GM23248 (cell line): ENCODE data around the gene PSMB5. TPM values are rescaled to one million over a fixed set of nuclear protein-coding genes. Genes with fewer than 3 reads are reported as not detected.
A peak's percentile ranks its signal among the peaks of the same experiment; 100 is the strongest.

Source experiments
- DNase-seq: peaks from one replicate; pipeline ENCODE4 v3.0.0-alpha.2; 2015
- H2AFZ ChIP-seq: fragments of 200-600 bp; sonication (generic); 2 replicates; pipeline ENCODE4 v1.6.1; 2016; ENCODE audit warnings: antibody characterized with exemption
- H3F3A ChIP-seq: fragments of 200-600 bp; sonication (generic); 2 replicates; pipeline ENCODE4 v1.6.1; 2016; ENCODE audit warnings: mild to moderate bottlenecking, antibody characterized with exemption, mixed run types; ENCODE audit not compliant: insufficient read depth
- H3K27ac ChIP-seq: fragments of 200-600 bp; sonication (generic); 2 replicates; pipeline ENCODE4 v1.5.1; 2016; ENCODE audit warnings: mild to moderate bottlenecking
- H3K27me3 ChIP-seq: fragments of 200-600 bp; sonication (generic); replicated peaks from 2 replicates; pipeline ENCODE4 v1.6.1; 2016; ENCODE audit warnings: mild to moderate bottlenecking; ENCODE audit not compliant: insufficient read depth
- H3K36me3 ChIP-seq: fragments of 200-600 bp; sonication (generic); 2 replicates; pipeline ENCODE4 v1.6.1; 2016; ENCODE audit warnings: low read depth, mild to moderate bottlenecking
- H3K4me1 ChIP-seq: fragments of 200-600 bp; sonication (generic); 2 replicates; pipeline ENCODE4 v1.6.1; 2016; ENCODE audit warnings: mild to moderate bottlenecking; ENCODE audit not compliant: insufficient read depth
- H3K4me2 ChIP-seq: fragments of 200-600 bp; sonication (generic); one replicate; pipeline ENCODE4 v1.6.1; 2016; ENCODE audit warnings: mild to moderate bottlenecking; ENCODE audit not compliant: unreplicated experiment
- H3K4me3 ChIP-seq: fragments of 200-600 bp; sonication (generic); 2 replicates; pipeline ENCODE4 v1.5.1; 2016; ENCODE audit warnings: mild to moderate bottlenecking
- H3K79me2 ChIP-seq: fragments of 200-600 bp; sonication (generic); 2 replicates; pipeline ENCODE4 v1.6.1; 2016; ENCODE audit warnings: mild to moderate bottlenecking; ENCODE audit not compliant: insufficient read depth
- H3K9ac ChIP-seq: fragments of 200-600 bp; sonication (generic); 2 replicates; pipeline ENCODE4 v1.6.1; 2016; ENCODE audit warnings: mild to moderate bottlenecking
- H3K9me2 ChIP-seq: fragments of 200-600 bp; sonication (generic); 2 replicates; pipeline ENCODE4 v1.6.1; 2016; ENCODE audit warnings: mixed run types, mild to moderate bottlenecking, moderate library complexity; ENCODE audit not compliant: insufficient read depth
- H3K9me3 ChIP-seq: fragments of 200-600 bp; sonication (generic); one replicate; pipeline ENCODE4 v1.6.1; 2017; ENCODE audit warnings: low read depth
- H4K20me1 ChIP-seq: fragments of 200-600 bp; sonication (generic); 2 replicates; pipeline ENCODE4 v1.6.0; 2016; ENCODE audit not compliant: insufficient read depth
- EZH2 ChIP-seq: fragments of 200-600 bp; sonication (generic); IDR thresholded peaks from 2 replicates; pipeline ENCODE4 v1.6.1; 2018; ENCODE audit warnings: antibody characterized with exemption, mild to moderate bottlenecking; ENCODE audit not compliant: insufficient read depth, poor library complexity, severe bottlenecking
- EZH2phosphoT487 ChIP-seq: fragments of 200-600 bp; sonication (generic); IDR thresholded peaks from 2 replicates; pipeline ENCODE4 v1.6.1; 2018; ENCODE audit warnings: antibody characterized with exemption, moderate library complexity, mild to moderate bottlenecking, low read depth; ENCODE audit not compliant: insufficient read depth
- WGBS, 2 experiments: methylation state at CpG; one replicate each; pipeline ENCODE4 v1.1.6; 2015 to 2017; ENCODE audit warnings: low lambda C conversion rate in 2 of 2, low coverage in 1 of 2; ENCODE audit errors: missing lambda C conversion rate in 2 of 2; 5-methylcytosine and 5-hydroxymethylcytosine counted together
- in situ Hi-C: fragments of 300-500 bp; cut with MboI; formaldehyde crosslinking; loops from 2 replicates; pipeline ENCODE4 v1.15.0; 2020
- polyA plus RNA-seq: library from polyadenylated mRNA; unstranded; fragments of >200 nt; fragmentation: Nextera tagmentation; extraction: Ambion mirVana; gene quantifications from 2 replicates; pipeline ENCODE4 v1.2.1, GENCODE V29; 2016
- total RNA-seq: library from RNA; depleted of rRNA; stranded (reverse); fragments of >200 nt; shearing (Covaris generic); gene quantifications from 2 replicates; pipeline ENCODE4 v1.2.3, GENCODE V29; 2014

Gene PSMB5
- total and polyA plus RNA-seq, 2 experiments from 2014 or later = 263 to 274 TPM

- peak overlapping the region; percentile 99 for H3K9ac ChIP-seq
- H3K4me2 ChIP-seq = peak overlapping the region; percentile 88
- no peaks in the 10 kb centered on the region for H3K9me3 ChIP-seq
Observed at GRCh38 chr14:23033801-23034497, 751 bp downstream of the PSMB5 start.

GRCh38 chr14:23033251-23033727 is 1.4 kb downstream of the PSMB5 start:
- Histone ChIP-seq H3K36me3 (peaks cover 31% of the 10 kb centered on the region), H3K27ac (no peak overlapping the region), H3K4me1 (peaks cover 15% of the 10 kb centered on the region), H3K9ac (peak overlapping the region; percentile 99; the same call in 1 of the 2 replicates), H3K27me3 (no peaks in the 10 kb centered on the region), H3K4me3 (peak overlapping the region; percentile 96), H3F3A (peaks cover 11% of the 10 kb centered on the region), H4K20me1 (no peaks in the 10 kb centered on the region), H3K4me2 (peak overlapping the region; percentile 88), H2AFZ (no peak overlapping the region), H3K9me2 (no peaks in the 10 kb centered on the region), H3K79me2 (peaks cover 61% of the 10 kb centered on the region), H3K9me3 (no peaks in the 10 kb centered on the region)
- no peak for DNase-seq
- no peak for TF ChIP-seq EZH2phosphoT487
- TF ChIP-seq EZH2 = no peak
- in situ Hi-C loops = no loop called here
- 87 to 88% methylated on average over 10 of the region's 10 CpGs for WGBS, 2 experiments

More at GRCh38 chr14:23033801-23034497, 751 bp downstream of the PSMB5 start:
- DNase-seq = peak; percentile 51
- Histone ChIP-seq H2AFZ (peak overlapping the region; percentile 93), H3K79me2 (peaks cover 55% of the 10 kb centered on the region), H3K27me3 (no peaks in the 10 kb centered on the region), H3K27ac (peak overlapping the region; percentile 95), H3F3A (peaks cover 6% of the 10 kb centered on the region), H3K4me1 (peaks cover 15% of the 10 kb centered on the region), H3K4me3 (peak overlapping the region; percentile 96), H3K9me2 (no peaks in the 10 kb centered on the region), H4K20me1 (no peaks in the 10 kb centered on the region), H3K36me3 (peaks cover 31% of the 10 kb centered on the region)
- WGBS, 2 experiments = 27 to 29% methylated on average over 16 to 17 of the region's 17 CpGs
- TF ChIP-seq EZH2phosphoT487 (no peak), EZH2 (no peak)
- in situ Hi-C loops = no loop called here

DNA sequence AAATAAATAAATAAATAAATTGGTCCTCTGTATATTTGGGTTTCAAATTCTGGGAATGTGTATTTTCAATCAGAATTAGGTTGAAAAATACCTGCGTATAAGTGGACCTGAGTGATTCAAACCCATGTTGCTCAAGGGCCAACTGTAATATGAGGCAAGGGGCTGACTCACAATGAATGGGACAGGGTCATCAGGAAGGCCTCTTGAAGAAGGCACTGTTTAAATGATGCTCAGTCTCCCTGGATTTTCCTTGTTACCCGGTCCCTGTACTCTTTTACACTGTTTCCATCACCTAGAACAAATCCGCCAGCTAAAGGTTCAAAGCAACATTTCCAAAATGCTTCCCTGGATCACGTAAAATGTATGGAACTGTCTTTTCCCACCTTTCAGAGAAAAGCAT is 3.8 kb downstream of the PSMB5 start:
- H3F3A ChIP-seq = peaks cover 13% of the 10 kb centered on the region
- DNase-seq = no peak
- peaks cover 15% of the 10 kb centered on the region for H3K4me1 ChIP-seq
- H3K79me2 ChIP-seq = peaks cover 64% of the 10 kb centered on the region
- H3K27ac ChIP-seq = no peak overlapping the region
- H2AFZ ChIP-seq = no peak overlapping the region
- no peak overlapping the region for H3K9ac ChIP-seq
- H3K36me3 ChIP-seq = peaks cover 36% of the 10 kb centered on the region
- WGBS, 2 experiments = 96 to 97% methylated on average over 4 of the region's 4 CpGs
- H4K20me1 ChIP-seq = no peaks in the 10 kb centered on the region
- H3K9me2 ChIP-seq = no peaks in the 10 kb centered on the region
- in situ Hi-C loops = no loop called here
- no peak for TF ChIP-seq EZH2
- TF ChIP-seq EZH2phosphoT487 = no peak
- H3K27me3 ChIP-seq = no peaks in the 10 kb centered on the region
- no peaks in the 10 kb centered on the region for H3K9me3 ChIP-seq
- H3K4me3 ChIP-seq = no peak overlapping the region
- no peak overlapping the region for H3K4me2 ChIP-seq

DNA sequence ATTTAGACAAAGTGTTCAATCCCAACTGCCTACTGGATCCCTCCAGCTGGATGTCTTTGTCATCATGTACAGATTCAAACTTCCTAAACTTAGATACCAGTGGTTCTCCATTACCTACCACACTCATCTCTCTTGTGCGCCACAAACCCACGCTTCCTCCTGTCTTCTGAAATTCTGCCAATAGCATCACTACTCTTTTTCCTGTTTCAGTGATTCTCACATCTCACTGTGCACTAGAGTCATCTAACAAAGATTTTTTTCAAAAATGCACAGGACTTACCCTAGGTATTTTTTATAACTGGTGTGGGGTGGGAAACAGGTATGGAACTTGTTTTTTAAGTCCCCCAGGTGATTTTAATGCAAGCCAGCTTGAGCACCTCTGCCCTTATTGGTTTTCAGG is 5.9 kb downstream of the PSMB5 start:
- H3K4me2 ChIP-seq = no peak overlapping the region
- H3K4me3 ChIP-seq = no peak overlapping the region
- H4K20me1 ChIP-seq = no peaks in the 10 kb centered on the region
- no peak for TF ChIP-seq EZH2phosphoT487
- WGBS, 2 experiments = 71 to 83% methylated on average over 2 of the region's 2 CpGs
- H3K79me2 ChIP-seq = peaks cover 55% of the 10 kb centered on the region
- in situ Hi-C loops = no loop called here
- peaks cover 32% of the 10 kb centered on the region for H3F3A ChIP-seq
- H2AFZ ChIP-seq = no peak overlapping the region
- H3K27ac ChIP-seq = no peak overlapping the region
- H3K36me3 ChIP-seq = peaks cover 44% of the 10 kb centered on the region
- no peaks in the 10 kb centered on the region for H3K9me3 ChIP-seq
- no peaks in the 10 kb centered on the region for H3K27me3 ChIP-seq
- DNase-seq = peak; percentile 39
- peaks cover 10% of the 10 kb centered on the region for H3K4me1 ChIP-seq
- H3K9me2 ChIP-seq = no peaks in the 10 kb centered on the region
- no peak overlapping the region for H3K9ac ChIP-seq
